GM19463 (cell line): ENCODE measurements around the gene NUP98.
"Not testable (repeated sequence)": the region's sequence is repeated elsewhere in the genome, so short reads cannot be mapped to it uniquely, and the experiment has no call there.

Experiments used
- ATAC-seq: cut with Tn5 transposase; IDR thresholded peaks from one replicate; pipeline ENCODE4 v1.9.1; 2021; ENCODE audit warnings: mild to moderate bottlenecking, moderate library complexity; ENCODE audit not compliant: unreplicated experiment

Gene NUP98

GRCh38 chr11:3679077-3679476, 118.3 kb downstream of the NUP98 start:
- no peak for ATAC-seq

DNA sequence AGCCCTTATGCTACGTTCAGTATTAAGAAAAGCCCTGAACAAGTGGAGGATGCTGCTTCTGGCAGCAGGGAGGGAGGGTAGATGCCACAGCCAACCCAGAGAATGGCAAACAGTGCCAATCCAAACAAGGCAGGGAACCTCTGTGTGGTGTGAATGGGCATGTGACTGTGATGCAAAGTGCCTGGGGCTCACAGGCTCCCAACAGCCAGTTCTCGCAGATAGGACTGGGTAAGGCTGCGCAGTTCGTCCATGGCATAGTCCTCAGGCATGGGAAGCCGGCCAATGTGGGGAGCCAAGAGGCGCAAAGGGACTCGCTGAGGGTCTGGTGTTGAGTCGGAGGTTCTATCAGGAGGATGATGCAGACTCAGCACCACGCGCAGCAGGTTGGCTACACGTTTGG, 121.4 kb downstream of the NUP98 start:
- no peak for ATAC-seq

- ATAC-seq: no peak
Measured at GRCh38 chr11:3674189-3674588, 123.2 kb downstream of the NUP98 start.

DNA sequence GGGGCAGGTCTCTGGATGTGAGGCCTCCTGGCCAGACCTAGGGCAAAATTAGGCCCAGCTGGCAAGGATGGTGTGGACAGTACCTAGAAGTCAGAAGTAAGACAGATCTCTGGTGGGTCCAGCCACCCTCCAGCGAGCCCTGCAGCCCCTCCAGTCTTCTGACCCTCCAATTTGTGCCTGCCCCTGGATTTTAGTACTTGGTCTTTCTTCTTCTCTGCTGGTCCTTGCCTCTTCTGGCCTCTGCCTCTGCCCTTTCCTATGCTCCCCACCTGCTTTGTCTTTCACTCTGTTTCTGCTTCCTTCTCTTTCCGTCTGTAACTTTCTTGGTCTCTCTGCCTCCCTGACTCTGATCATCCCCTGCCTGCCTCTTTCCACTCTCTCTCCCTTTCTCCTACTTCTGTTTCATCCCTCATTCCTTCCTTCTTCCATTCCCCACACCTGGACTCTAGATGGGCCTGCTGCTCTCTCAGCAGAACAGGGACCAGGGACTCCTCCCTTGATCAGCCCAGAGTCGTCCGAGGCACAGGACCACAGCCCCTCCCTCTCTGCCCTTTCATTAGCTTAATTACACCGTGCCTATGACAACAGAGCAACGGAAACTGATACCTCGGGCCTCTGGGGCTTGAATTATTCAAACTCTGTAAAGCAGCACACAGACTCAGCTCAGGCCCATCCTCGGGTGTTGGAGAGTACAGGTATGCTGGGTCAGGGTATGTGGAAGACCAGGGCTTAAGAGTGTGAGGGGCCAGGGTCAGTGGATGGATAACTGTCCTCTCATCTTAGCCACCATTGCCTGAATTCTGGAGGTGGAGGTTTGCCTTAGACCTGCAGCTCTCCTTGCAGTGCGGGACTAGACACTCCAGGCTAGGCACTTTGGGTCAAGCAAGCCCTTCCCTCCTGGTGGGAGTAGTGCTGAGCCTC, 125.8 kb downstream of the NUP98 start, which contains the start of gene CHRNA10:
Gene CHRNA10 (minus strand): TSS at position 51 of the 921 bp plus-strand sequence. CDS start 72 bp downstream, outside the sequence.
- ATAC-seq: no peak

DNA sequence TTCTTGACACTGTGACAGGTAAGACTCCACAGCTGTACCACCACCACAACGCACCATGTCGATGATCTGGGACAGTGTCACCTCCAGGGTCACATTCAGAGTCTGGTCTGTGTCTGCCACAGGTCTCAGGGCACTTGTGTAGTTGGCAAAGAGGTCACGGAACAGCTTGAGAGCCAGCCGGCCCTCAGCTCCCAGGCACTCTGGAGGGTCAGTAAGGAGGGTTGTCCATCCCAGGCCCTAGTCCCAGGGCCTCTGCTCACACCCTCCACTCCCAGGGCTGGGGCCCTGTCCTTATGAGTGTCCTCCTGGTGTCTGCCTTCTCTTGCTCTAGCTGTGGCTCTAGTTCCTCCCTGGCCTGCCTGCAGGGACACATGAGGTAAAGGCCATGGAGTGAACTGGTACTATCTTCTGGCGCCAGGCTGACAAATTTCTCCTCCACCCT, 127.6 kb downstream of the NUP98 start:
- no peak for ATAC-seq

DNA sequence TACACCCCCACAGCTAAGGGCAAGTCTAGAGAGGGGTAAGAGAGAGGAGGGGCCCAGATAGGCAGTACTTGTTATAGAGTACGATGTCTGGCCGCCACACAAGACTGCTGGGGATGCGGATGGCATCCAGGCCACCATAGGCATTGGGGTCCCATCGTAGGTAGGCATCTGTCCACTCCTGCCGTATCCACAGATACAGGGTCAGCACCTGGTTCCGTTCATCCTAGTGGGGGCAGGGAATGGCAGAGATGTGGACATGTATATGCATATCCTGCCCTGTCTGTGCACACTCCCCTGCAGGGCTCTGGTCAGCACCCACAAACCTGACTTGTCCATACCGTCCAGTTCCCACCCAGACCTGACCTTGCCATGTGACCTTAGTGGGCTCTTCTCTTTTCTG, 128.2 kb downstream of the NUP98 start:
- no peak for ATAC-seq

DNA sequence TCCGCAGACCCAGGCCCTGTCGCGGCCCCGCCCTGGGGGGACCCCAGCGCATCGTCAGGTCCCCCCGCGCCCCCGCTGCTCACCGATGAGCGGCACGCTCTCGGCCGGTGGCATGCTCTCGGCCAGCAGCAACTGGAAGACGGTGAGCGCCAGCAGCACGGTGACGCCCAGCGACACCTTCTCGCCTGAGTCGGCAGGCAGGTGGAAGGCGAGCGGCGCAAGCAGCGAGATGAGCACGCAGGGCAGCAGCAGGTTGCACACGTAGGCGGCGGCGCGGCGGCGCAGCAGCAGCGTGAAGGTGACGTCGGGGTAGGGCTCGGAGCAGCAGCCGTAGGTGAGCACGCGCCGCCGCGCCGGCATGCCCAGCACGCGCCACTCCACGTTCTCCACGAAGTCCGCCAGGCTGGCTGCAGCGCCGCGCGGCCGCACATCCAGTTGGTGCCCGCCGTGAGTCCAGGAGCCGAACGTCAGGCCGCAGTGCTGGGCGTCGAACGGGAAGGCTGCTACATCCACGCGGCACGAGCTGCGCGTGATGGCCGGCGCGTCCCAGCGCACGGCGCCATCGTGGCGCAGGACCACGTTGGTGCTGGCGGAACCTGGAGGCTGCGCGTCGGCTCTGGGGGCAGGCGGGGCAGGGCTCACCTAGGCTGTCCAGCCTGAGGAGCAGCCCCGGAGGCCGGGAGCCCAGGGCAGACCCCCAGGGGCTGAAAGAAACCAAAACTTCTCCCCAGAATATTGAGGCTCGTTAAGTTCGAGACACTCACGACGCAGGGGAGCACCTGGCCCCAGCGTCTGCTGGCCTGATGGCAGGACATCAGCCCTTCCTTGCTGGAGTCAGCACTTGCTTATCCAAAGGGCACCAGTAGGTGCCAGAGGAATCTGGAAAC, 130.0 kb downstream of the NUP98 start:
- ATAC-seq: no peak

- no peak for ATAC-seq
Measured at GRCh38 chr11:3666023-3666530, 131.3 kb downstream of the NUP98 start.

- ATAC-seq: no peak
Measured at GRCh38 chr11:3665336-3666022, 131.9 kb downstream of the NUP98 start.

- ATAC-seq: no peak
Measured at GRCh38 chr11:3664032-3664630, 133.2 kb downstream of the NUP98 start.

GRCh38 chr11:3662856-3663255, 134.5 kb downstream of the NUP98 start:
- no peak for ATAC-seq

DNA sequence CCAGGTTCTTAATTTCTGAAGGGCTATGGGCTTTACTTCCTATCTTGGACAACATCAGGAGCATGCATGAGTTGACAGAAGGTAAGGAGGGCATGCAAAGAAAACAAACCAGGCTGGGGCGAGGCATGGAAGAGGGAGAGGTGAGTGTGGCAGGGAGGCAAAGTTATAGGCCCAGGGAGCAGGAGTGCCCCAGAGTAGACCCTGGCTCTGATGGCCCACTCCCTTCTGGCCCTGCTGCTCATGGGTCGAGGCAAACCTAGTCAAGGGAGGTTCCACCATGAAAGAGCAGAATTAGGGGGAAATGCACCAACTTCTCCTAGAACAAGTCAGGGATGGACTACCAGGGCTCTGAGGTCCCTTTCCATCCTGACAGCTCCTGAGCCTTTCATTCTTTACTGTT, 136.4 kb downstream of the NUP98 start:
- no peak for ATAC-seq

DNA sequence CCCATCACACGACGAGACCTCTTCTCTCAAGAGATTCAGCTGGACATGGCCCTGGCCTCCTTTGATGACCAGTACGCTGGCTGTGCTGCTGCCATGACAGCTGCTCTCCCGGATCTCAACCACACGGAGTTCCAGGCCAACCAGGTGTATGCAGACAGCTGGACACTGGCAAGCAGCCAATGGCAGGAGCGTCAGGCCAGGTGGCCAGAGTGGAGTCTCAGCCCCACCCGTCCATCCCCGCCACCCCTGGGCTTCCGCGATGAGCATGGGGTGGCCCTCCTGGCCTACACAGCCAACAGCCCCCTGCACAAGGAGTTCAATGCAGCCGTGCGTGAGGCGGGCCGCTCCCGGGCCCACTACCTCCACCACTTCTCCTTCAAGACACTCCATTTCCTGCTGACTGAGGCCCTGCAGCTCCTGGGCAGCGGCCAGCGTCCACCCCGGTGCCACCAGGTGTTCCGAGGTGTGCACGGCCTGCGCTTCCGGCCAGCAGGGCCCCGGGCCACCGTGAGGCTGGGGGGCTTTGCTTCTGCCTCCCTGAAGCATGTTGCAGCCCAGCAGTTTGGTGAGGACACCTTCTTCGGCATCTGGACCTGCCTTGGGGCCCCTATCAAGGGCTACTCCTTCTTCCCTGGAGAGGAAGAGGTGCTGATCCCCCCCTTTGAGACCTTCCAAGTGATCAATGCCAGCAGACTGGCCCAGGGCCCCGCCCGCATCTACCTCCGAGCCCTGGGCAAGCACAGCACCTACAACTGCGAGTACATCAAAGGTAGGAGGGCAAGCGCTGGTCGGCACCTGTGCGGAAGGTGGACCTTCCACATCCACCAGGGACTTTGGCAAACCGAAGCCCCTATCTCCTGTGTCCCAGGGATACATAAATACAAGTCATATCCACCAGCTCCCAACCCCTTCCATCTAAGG, 137.5 kb downstream of the NUP98 start:
- no peak for ATAC-seq

GRCh38 chr11:3658252-3658651, 139.1 kb downstream of the NUP98 start:
- no peak for ATAC-seq

- not testable (repeated sequence) for ATAC-seq
Measured at GRCh38 chr11:3657331-3657730, 140.0 kb downstream of the NUP98 start.

GRCh38 chr11:3655547-3655946, 141.8 kb downstream of the NUP98 start:
- ATAC-seq: no peak

DNA sequence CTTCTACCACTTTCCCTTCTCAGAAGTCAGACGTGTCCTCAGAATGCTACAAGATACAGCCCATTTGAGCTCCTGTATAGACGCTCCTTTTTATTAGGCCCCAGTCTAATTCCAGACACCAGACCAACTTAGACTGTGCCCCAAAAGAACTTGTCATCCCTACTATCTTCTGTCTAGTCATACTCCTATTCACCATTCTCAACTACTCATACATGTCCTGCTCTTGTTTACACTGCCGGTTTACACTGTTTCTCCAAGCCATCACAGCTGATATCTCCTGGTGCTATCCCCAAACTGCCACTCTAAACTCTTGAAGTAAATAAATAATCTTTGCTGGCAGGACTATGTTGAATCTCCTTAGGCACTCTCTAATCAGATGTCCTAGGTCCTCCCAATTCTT, 144.8 kb downstream of the NUP98 start:
- not testable (repeated sequence) for ATAC-seq

- not testable (repeated sequence) for ATAC-seq
Measured at GRCh38 chr11:3649374-3649773, 148.0 kb downstream of the NUP98 start.

DNA sequence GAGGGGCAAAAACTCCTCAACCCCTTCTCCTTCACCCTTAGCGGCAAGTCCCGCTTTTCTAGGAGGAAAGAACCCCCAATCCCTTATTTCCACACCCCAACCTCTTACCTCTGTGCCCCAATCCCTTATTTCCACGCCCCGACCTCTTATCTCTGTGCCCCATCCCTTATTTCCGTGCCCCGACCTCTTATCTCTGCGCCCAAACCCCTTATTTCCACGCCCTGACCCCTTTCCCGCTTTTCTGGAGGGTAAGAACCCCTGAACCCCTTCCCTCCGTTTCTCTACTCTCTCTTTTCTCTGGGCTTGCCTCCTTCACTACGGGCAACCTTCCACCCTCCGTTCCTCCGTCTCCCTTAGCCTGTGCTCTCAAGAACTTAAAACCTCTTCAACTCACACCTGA, 148.5 kb downstream of the NUP98 start:
- ATAC-seq: not testable (repeated sequence)
